HCT116 (cell line): Measurements from ENCODE around the gene RXYLT1. TPM values are rescaled to one million over a fixed set of nuclear protein-coding genes. Genes with fewer than 3 reads are reported as not detected.
"Not testable (repeated sequence)": the region's sequence is repeated elsewhere in the genome, so short reads cannot be mapped to it uniquely, and the experiment has no call there.

ENCODE experiments used
- ATAC-seq: fragments of 200-7000 bp; cut with Tn5 transposase; 2 replicates; pipeline ENCODE4 v1.9.1; 2020; ENCODE audit warnings: mild to moderate bottlenecking, moderate library complexity
- BruUV-seq: library from RNA; stranded (reverse); fragments of 400-500 nt; replicated peaks from 2 replicates; lab custom pipeline; 2021; lab: Mats Ljungman, UMichigan
- CTCF ChIA-PET: fragments of 300-600 bp; sonication (Branson Sonifier 250); formaldehyde crosslinking; loops from one replicate; lab custom pipeline; 2021; ENCODE audit warnings: antibody characterized with exemption; lab: Charles Lee
- POLR2A ChIA-PET: fragments of 300-600, 350-600 bp; sonication (Branson Sonifier 250); formaldehyde crosslinking; loops from one replicate; lab custom pipeline; 2021; ENCODE audit warnings: antibody characterized with exemption; lab: Charles Lee
- RAD21 ChIA-PET, 2 experiments: fragments of 300-600 bp; sonication (Branson Sonifier 250); formaldehyde crosslinking; loops; one replicate each; lab custom pipeline; 2023; ENCODE audit warnings: low total read pairs in 2 of 2; ENCODE audit not compliant: uncharacterized antibody in 2 of 2, unreplicated experiment in 2 of 2, low non-redundant PET in 1 of 2; lab: Charles Lee
- DNase-seq: peaks from one replicate; pipeline ENCODE4 v3.0.0-alpha.2; 2010; ENCODE audit warnings: low read depth, low spot score
- H2AFZ ChIP-seq: fragments of 200-600 bp; shearing (Covaris generic), sonication (generic); 2 replicates; pipeline ENCODE4 v1.6.1; 2017; ENCODE audit warnings: low read depth, mixed run types, mixed read lengths, antibody characterized with exemption, low read length; ENCODE audit not compliant: poor library complexity, severe bottlenecking
- H3K27ac ChIP-seq: 2 replicates; pipeline ENCODE4 v1.5.1; 2012; ENCODE audit warnings: low read depth, low read length
- H3K27me3 ChIP-seq: fragments of 200-600 bp; sonication (generic); 2 replicates; pipeline ENCODE4 v1.6.1; 2016; ENCODE audit warnings: mixed run types, low read length, mixed read lengths; ENCODE audit not compliant: insufficient read depth
- H3K36me3 ChIP-seq, 2 experiments: fragments of 200-500 bp in 1 of 2; fragments of 200-600 bp in 1 of 2; sonication (Bioruptor generic) in 1 of 2; sonication (generic) in 1 of 2; 2 replicates each; pipeline versions ENCODE4 v1.5.1 to v1.6.1; 2014 to 2016; ENCODE audit warnings: low read length in 2 of 2, inconsistent platforms in 1 of 2, mixed read lengths in 1 of 2, mixed run types in 1 of 2; ENCODE audit not compliant: insufficient read depth in 2 of 2, control insufficient read depth in 1 of 2
- H3K4me1 ChIP-seq, 2 experiments: fragments of 200-600 bp in 1 of 2; sonication (generic) in 1 of 2; 2 replicates each; pipeline versions ENCODE4 v1.5.1 to v1.6.1; 2012 to 2017; ENCODE audit warnings: low read length in 2 of 2, inconsistent platforms in 1 of 2, mild to moderate bottlenecking in 1 of 2, mixed read lengths in 1 of 2, mixed run types in 1 of 2, moderate library complexity in 1 of 2; ENCODE audit not compliant: insufficient read depth in 2 of 2, control insufficient read depth in 1 of 2
- H3K4me2 ChIP-seq: fragments of 200-600 bp; sonication (generic); 2 replicates; pipeline ENCODE4 v1.6.1; 2017; ENCODE audit warnings: mixed run types, low read length, mixed read lengths
- H3K4me3 ChIP-seq, 2 experiments: fragments of 200-600 bp in 1 of 2; sonication (generic) in 1 of 2; replicated peaks in 1 of 2; 2 replicates each; pipeline ENCODE4 v1.5.1; 2011 to 2016; ENCODE audit warnings: low read length in 2 of 2, control low read depth in 1 of 2, low read depth in 1 of 2, mild to moderate bottlenecking in 1 of 2, mixed read lengths in 1 of 2, mixed run types in 1 of 2
- H3K79me2 ChIP-seq: fragments of 200-600 bp; sonication (generic); 2 replicates; pipeline ENCODE4 v1.6.1; 2017; ENCODE audit warnings: mild to moderate bottlenecking, mixed run types, low read length, moderate library complexity, mixed read lengths; ENCODE audit not compliant: insufficient read depth
- H3K9ac ChIP-seq: fragments of 200-600 bp; sonication (generic); 2 replicates; pipeline ENCODE4 v1.6.1; 2016; ENCODE audit warnings: low read length, mixed read lengths
- H3K9me2 ChIP-seq: fragments of 200-600 bp; sonication (generic), shearing (Covaris generic); 2 replicates; pipeline ENCODE4 v1.6.1; 2017; ENCODE audit warnings: mixed run types, mild to moderate bottlenecking, moderate library complexity; ENCODE audit not compliant: insufficient read depth
- H3K9me3 ChIP-seq, 2 experiments: fragments of 200-500 bp in 1 of 2; fragments of 200-600 bp in 1 of 2; sonication (Bioruptor generic) in 1 of 2; sonication (generic) in 1 of 2; 2 replicates each; pipeline ENCODE4 v1.6.1; 2014 to 2017; ENCODE audit warnings: low read length in 2 of 2, mixed read lengths in 2 of 2, inconsistent platforms in 1 of 2, low read depth in 1 of 2, mild to moderate bottlenecking in 1 of 2, mixed run types in 1 of 2, moderate library complexity in 1 of 2; ENCODE audit not compliant: control insufficient read depth in 1 of 2, insufficient read depth in 1 of 2
- H4K20me1 ChIP-seq: fragments of 200-600 bp; sonication (generic), shearing (Covaris generic); 2 replicates; pipeline ENCODE4 v1.6.1; 2017; ENCODE audit warnings: mixed run types, mild to moderate bottlenecking, moderate library complexity; ENCODE audit not compliant: insufficient read depth
- CEBPB ChIP-seq: IDR thresholded peaks from 2 replicates; pipeline ENCODE4 v1.6.1; 2012; ENCODE audit warnings: low read depth
- ELF1 ChIP-seq: IDR thresholded peaks from 2 replicates; pipeline ENCODE4 v1.6.1; 2012; ENCODE audit warnings: low read depth, borderline replicate concordance
- EZH2 ChIP-seq: fragments of 200-600 bp; sonication (generic); IDR thresholded peaks from 2 replicates; pipeline ENCODE4 v1.6.1; 2017; ENCODE audit warnings: antibody characterized with exemption, mixed run types
- MAX ChIP-seq: IDR thresholded peaks from 2 replicates; pipeline ENCODE4 v1.6.1; 2012
- ZBTB33 ChIP-seq: IDR thresholded peaks from 2 replicates; pipeline ENCODE4 v1.6.1; 2011; ENCODE audit warnings: mild to moderate bottlenecking, low read length, moderate library complexity; ENCODE audit not compliant: insufficient replicate concordance; ENCODE audit errors: extremely low read depth
- intact Hi-C: fragments of 100-400 bp; cut with micrococcal nuclease; formaldehyde crosslinking; loops from 2 replicates; pipeline ENCODE4 v1.10.0; 2022
- total RNA-seq: library from RNA; stranded (reverse); gene quantifications from one replicate; pipeline ENCODE4 v1.2.1, GENCODE V29; 2021; ENCODE audit not compliant: unreplicated experiment

The RXYLT1 gene
- total RNA-seq, 1 experiment from 2014 or later: 23.0 TPM

GRCh38 chr12:63779498-63780481 lies at the start of gene RXYLT1 (continued):
- no peak for TF ChIP-seq CEBPB
- TF ChIP-seq EZH2: no peak
- peak; percentile 94 for TF ChIP-seq MAX
- peak; percentile 15; the same call in 1 of the 2 replicates for TF ChIP-seq ELF1
- no peak for TF ChIP-seq ZBTB33

GRCh38 chr12:63732779-63733178 lies 46.9 kb upstream of the RXYLT1 start:
- ATAC-seq, H3K4me3 ChIP-seq, H3K4me1 ChIP-seq, H3K9ac ChIP-seq, H3K27me3 ChIP-seq, H3K9me2 ChIP-seq, H3K9me3 ChIP-seq, H3K36me3 ChIP-seq, H2AFZ ChIP-seq, H4K20me1 ChIP-seq, intact Hi-C loops, H3K27ac ChIP-seq, CTCF ChIA-PET, RAD21 ChIA-PET, H3K4me2 ChIP-seq, DNase-seq, H3K79me2 ChIP-seq, BruUV-seq, POLR2A ChIA-PET: not testable (repeated sequence)

GRCh38 chr12:63733585-63733984 lies 46.1 kb upstream of the RXYLT1 start:
- intact Hi-C loops, H3K4me1 ChIP-seq, RAD21 ChIA-PET, H3K4me2 ChIP-seq, BruUV-seq, POLR2A ChIA-PET, H3K9me3 ChIP-seq, H3K27ac ChIP-seq, H3K9me2 ChIP-seq, H3K4me3 ChIP-seq, H3K79me2 ChIP-seq, H2AFZ ChIP-seq, H4K20me1 ChIP-seq, DNase-seq, H3K36me3 ChIP-seq, CTCF ChIA-PET, ATAC-seq, H3K27me3 ChIP-seq, H3K9ac ChIP-seq: not testable (repeated sequence)

GRCh38 chr12:63740551-63740950 lies 39.2 kb upstream of the RXYLT1 start:
- H3K9ac ChIP-seq, H3K9me3 ChIP-seq, H3K27ac ChIP-seq, H3K4me2 ChIP-seq, H2AFZ ChIP-seq, CTCF ChIA-PET, intact Hi-C loops, ATAC-seq, H3K4me1 ChIP-seq, H3K36me3 ChIP-seq, RAD21 ChIA-PET, H3K27me3 ChIP-seq, DNase-seq, H3K9me2 ChIP-seq, POLR2A ChIA-PET, H3K4me3 ChIP-seq, H4K20me1 ChIP-seq, BruUV-seq, H3K79me2 ChIP-seq: not testable (repeated sequence)
